OCI-LY3 (cell line): ENCODE measurements around the gene KLHL29.

ENCODE experiments used
- H2AFZ ChIP-seq: fragments of 200-600, 300-600 bp; shearing (Covaris generic); 2 replicates; pipeline ENCODE4 v1.6.0; 2014; ENCODE audit warnings: antibody characterized with exemption, low read depth, low read length
- H3K27ac ChIP-seq: fragments of 200-600, 300-600 bp; sonication (generic); 2 replicates; pipeline ENCODE4 v1.5.1; 2014; ENCODE audit warnings: mild to moderate bottlenecking, low read length, moderate library complexity, mixed read lengths
- H3K27me3 ChIP-seq: fragments of 200-600, 300-600 bp; sonication (generic); 2 replicates; pipeline ENCODE4 v1.6.1; 2014; ENCODE audit warnings: low read depth, low read length, mixed read lengths
- H3K36me3 ChIP-seq: fragments of 200-600, 300-600 bp; sonication (generic); replicated peaks from 2 replicates; pipeline ENCODE3; 2014; ENCODE audit warnings: low read depth, low read length, mixed read lengths
- H3K4me1 ChIP-seq: fragments of 300-600, 200-600 bp; sonication (generic); 2 replicates; pipeline ENCODE4 v1.6.1; 2014; ENCODE audit warnings: low read length, mixed read lengths
- H3K4me2 ChIP-seq: fragments of 200-600, 300-600 bp; sonication (generic); 2 replicates; pipeline ENCODE4 v1.6.1; 2014; ENCODE audit warnings: low read length, mixed read lengths
- H3K4me3 ChIP-seq: fragments of 300-600, 200-600 bp; sonication (generic); 2 replicates; pipeline ENCODE4 v1.5.1; 2014; ENCODE audit warnings: antibody characterized with exemption, mild to moderate bottlenecking, low read length, moderate library complexity
- H3K79me2 ChIP-seq: fragments of 300-600, 200-600 bp; shearing (Covaris generic); 2 replicates; pipeline ENCODE4 v1.6.1; 2014; ENCODE audit warnings: mild to moderate bottlenecking, low read length, mixed read lengths
- H3K9ac ChIP-seq: fragments of 300-600, 200-600 bp; shearing (Covaris generic); 2 replicates; pipeline ENCODE4 v1.6.0; 2014; ENCODE audit warnings: mild to moderate bottlenecking, low read length, moderate library complexity
- H3K9me3 ChIP-seq: fragments of 200-600, 300-600 bp; shearing (Covaris generic); 2 replicates; pipeline ENCODE4 v1.6.1; 2014; ENCODE audit warnings: low read length, mixed read lengths; ENCODE audit not compliant: insufficient read depth
- H4K20me1 ChIP-seq: fragments of 200-600, 300-600 bp; sonication (generic); 2 replicates; pipeline ENCODE4 v1.6.1; 2016; ENCODE audit warnings: low read length, mixed read lengths; ENCODE audit not compliant: insufficient read depth
- CTCF ChIP-seq: fragments of 200-600, 300-600 bp; sonication (generic); IDR thresholded peaks from 2 replicates; pipeline ENCODE4 v1.5.1; 2014; ENCODE audit warnings: antibody characterized with exemption, low read length, low read depth
- EZH2phosphoT487 ChIP-seq: fragments of 200-600 bp; shearing (Covaris generic); IDR thresholded peaks from 2 replicates; pipeline ENCODE4 v1.6.1; 2018; ENCODE audit warnings: antibody characterized with exemption, mixed run types, low read depth

KLHL29 gene

DNA sequence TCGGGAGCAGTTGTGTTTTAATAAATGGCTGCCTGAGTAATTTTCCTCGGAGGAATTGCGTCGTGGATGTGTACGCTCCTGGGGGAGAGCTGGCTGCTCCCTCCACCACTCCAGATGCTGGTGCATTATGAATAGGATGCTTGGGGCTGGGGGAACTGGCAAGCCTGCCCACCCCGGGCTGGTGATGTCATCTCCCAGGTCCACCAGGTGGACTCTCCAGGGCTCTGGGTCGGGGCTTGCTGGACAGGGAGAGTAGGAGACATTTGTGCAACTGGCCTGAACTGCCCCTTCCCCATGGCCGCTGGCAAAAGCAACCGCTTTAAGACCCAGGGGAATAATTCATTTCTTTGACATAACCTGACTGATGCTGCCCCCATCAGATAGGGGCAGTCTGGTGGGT, 158.7 kb downstream of the KLHL29 start:
- Histone ChIP-seq H3K79me2 (no peaks in the 10 kb centered on the region), H3K4me2 (no peak overlapping the region), H3K9me3 (no peaks in the 10 kb centered on the region), H3K36me3 (no peaks in the 10 kb centered on the region), H3K27me3 (no peaks in the 10 kb centered on the region), H3K4me1 (no peaks in the 10 kb centered on the region), H3K9ac (no peak overlapping the region), H3K27ac (no peak overlapping the region), H2AFZ (no peak overlapping the region), H4K20me1 (no peaks in the 10 kb centered on the region), H3K4me3 (no peak overlapping the region)
- TF ChIP-seq EZH2phosphoT487, result no peak
- no peak for TF ChIP-seq CTCF

DNA sequence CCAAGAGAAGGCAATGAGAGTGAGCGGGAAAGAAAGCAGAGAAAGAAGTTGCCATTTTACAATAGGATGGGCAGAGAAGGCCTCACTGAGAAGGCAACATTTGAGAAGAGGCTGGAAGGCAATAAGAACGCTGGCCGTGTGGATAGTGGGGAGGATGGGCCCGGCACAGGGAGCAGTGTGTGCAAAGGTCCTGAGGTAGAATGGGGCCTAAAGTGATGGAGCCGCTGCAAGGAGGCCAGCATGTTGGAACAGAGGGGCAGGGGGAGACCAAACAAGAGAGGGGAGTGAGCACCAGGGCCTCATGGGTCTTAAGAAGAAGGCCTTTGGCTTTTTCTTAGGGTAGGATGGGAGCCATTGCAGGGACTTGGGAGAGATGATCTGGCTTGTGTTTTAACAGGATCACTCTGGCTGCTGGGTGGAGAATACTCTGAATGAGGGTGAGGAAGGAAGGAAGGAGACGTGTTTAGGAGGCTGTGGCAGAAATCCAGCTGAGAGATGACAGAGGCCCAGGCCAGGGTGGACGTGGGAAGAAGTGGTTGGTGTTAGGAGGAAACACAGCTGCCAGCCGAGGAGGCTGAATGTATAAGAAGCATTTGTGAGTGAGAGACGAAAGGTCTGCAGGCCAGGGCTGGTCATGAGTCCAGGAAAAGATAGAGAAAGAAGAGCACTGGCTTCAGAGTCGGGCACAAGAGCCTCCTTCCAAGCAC, 159.8 kb downstream of the KLHL29 start:
- no peak overlapping the region for H2AFZ ChIP-seq

DNA sequence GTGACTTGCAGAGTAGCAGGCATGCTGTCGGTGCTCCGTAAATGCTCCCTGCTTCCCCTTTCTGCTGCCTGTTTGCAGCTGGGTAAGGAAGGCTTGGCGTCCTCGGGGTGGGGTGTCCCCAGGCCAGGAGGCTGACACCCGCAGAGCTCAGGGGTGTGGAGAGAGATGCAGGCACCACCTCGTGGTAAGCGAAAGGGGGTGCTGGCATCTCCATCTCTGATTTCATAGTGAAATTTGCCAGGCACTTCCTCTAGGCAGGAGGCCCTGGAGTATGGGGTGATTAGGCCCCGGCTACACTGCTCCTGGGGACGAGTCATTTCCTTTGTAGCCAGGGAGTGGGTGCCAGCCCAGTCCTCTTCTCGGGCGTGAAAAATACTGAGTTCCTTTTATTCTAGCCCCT, 160.4 kb downstream of the KLHL29 start:
- no peak for TF ChIP-seq CTCF
- no peak for TF ChIP-seq EZH2phosphoT487
- no peaks in the 10 kb centered on the region for H3K79me2 ChIP-seq
- no peaks in the 10 kb centered on the region for H4K20me1 ChIP-seq
- no peaks in the 10 kb centered on the region for H3K36me3 ChIP-seq
- H3K4me2 ChIP-seq, result no peak overlapping the region
- H3K27ac ChIP-seq, result no peak overlapping the region
- H3K4me3 ChIP-seq, result no peak overlapping the region
- H2AFZ ChIP-seq, result no peak overlapping the region
- no peak overlapping the region for H3K9ac ChIP-seq
- no peaks in the 10 kb centered on the region for H3K27me3 ChIP-seq
- H3K9me3 ChIP-seq, result no peaks in the 10 kb centered on the region
- H3K4me1 ChIP-seq, result no peaks in the 10 kb centered on the region

More for the DNA sequence above, 159.8 kb downstream of the KLHL29 start:
- H3K27ac ChIP-seq, result no peak overlapping the region
- H3K36me3 ChIP-seq, result no peaks in the 10 kb centered on the region
- no peak overlapping the region for H3K4me3 ChIP-seq
- H3K9me3 ChIP-seq, result no peaks in the 10 kb centered on the region
- no peak for TF ChIP-seq EZH2phosphoT487
- no peak for TF ChIP-seq CTCF
- H3K9ac ChIP-seq, result no peak overlapping the region
- H3K79me2 ChIP-seq, result no peaks in the 10 kb centered on the region
- no peaks in the 10 kb centered on the region for H4K20me1 ChIP-seq
- no peaks in the 10 kb centered on the region for H3K4me1 ChIP-seq
- H3K4me2 ChIP-seq, result no peak overlapping the region
- no peaks in the 10 kb centered on the region for H3K27me3 ChIP-seq

DNA sequence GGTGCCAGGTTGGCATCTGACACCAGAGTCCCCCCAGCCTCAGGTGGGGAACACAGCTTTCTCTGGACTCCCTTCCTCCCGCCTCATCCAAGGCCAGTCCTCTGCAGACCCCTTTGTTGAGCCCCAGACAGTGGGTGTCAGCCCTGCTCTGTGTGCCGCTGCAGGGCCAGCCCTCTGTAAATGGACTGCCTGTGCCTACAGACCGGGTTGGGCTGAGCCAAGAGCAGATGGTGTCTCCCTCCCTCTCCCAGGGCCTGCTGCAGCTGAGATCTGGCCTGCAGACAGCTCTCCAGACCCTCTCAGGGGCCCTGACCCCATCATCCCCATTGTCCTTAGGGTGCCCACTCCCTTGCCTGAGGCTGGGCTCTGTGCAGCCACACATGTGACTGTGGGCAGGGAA, 160.8 kb downstream of the KLHL29 start:
- Histone ChIP-seq H3K36me3 (no peaks in the 10 kb centered on the region), H3K79me2 (no peaks in the 10 kb centered on the region), H3K4me2 (no peak overlapping the region), H3K27ac (no peak overlapping the region), H3K27me3 (no peaks in the 10 kb centered on the region), H2AFZ (no peak overlapping the region), H4K20me1 (no peaks in the 10 kb centered on the region), H3K9me3 (no peaks in the 10 kb centered on the region), H3K4me3 (no peak overlapping the region), H3K4me1 (no peaks in the 10 kb centered on the region), H3K9ac (no peak overlapping the region)
- TF ChIP-seq EZH2phosphoT487 (no peak), CTCF (no peak)
